PFSK-1 (cell line): Measurements from ENCODE around the gene DNAL1.

Source experiments
- FOXP2 ChIP-seq: optimal IDR thresholded peaks from 2 replicates; pipeline ENCODE3; 2011; ENCODE audit warnings: borderline replicate concordance, control low read depth, inconsistent platforms; ENCODE audit not compliant: insufficient read depth; ENCODE audit errors: extremely low read length, extremely low read depth
- POLR2AphosphoS5 ChIP-seq: IDR thresholded peaks from 2 replicates; pipeline ENCODE4 v1.6.1; 2012; ENCODE audit warnings: low read depth, mild to moderate bottlenecking, control low read depth, low read length, moderate library complexity
- REST ChIP-seq, 2 experiments: IDR thresholded peaks; 2 replicates each; pipeline versions ENCODE4 v1.6.1 to v1.8.0; 2011 to 2012; ENCODE audit warnings: low read depth in 2 of 2, low read length in 2 of 2, control low read depth in 1 of 2, inconsistent platforms in 1 of 2, mild to moderate bottlenecking in 1 of 2, moderate library complexity in 1 of 2; ENCODE audit not compliant: insufficient read depth in 1 of 2
- SIN3A ChIP-seq: IDR thresholded peaks from 2 replicates; pipeline ENCODE4 v1.6.1; 2012; ENCODE audit warnings: mild to moderate bottlenecking, low read length, moderate library complexity, borderline replicate concordance; ENCODE audit not compliant: insufficient read depth
- TAF1 ChIP-seq: IDR thresholded peaks from 2 replicates; pipeline ENCODE4 v1.6.1; 2012; ENCODE audit warnings: low read length, control low read depth, borderline replicate concordance; ENCODE audit not compliant: insufficient read depth

Gene DNAL1

GRCh38 chr14:73640796-73641365, 3.9 kb upstream of the DNAL1 start:
- TF ChIP-seq TAF1 (no peak), SIN3A (no peak), REST (IDR thresholded peaks at IDR 0.05; ENCODE audit: insufficient read depth in 1 of 2, low read depth in 2 of 2, low read length in 2 of 2) (no peak), POLR2AphosphoS5 (no peak), FOXP2 (no peak)

GRCh38 chr14:73645248-73645610, 443 bp downstream of the DNAL1 start:
- TF ChIP-seq SIN3A (no peak), REST (IDR thresholded peaks at IDR 0.05; ENCODE audit: insufficient read depth in 1 of 2, low read depth in 2 of 2, low read length in 2 of 2) (no peak), POLR2AphosphoS5 (no peak), TAF1 (no peak), FOXP2 (no peak)

GRCh38 chr14:73651005-73651404, 6.2 kb downstream of the DNAL1 start:
- TF ChIP-seq FOXP2 (no peak), POLR2AphosphoS5 (no peak), SIN3A (no peak), TAF1 (no peak), REST (IDR thresholded peaks at IDR 0.05; ENCODE audit: insufficient read depth in 1 of 2, low read depth in 2 of 2, low read length in 2 of 2) (no peak)

DNA sequence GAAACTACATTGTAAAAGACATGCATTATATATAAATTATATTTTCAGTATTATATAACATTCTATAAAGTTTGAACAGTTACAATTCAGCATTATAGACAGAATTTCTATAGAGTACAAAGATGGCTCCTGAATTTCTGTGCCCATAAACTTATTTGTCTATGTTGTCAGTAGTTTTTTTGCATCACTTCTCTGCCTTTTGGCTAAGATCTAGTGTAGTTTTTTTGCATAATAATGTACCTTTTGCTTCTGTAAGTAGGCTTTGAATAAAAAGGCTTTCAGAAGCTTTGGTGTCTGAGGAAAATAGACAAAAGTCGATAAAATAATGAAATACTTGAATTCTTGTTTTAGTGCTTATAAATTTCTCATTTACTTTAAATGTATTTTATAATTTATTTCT, 11.1 kb downstream of the DNAL1 start:
- no peak for TF ChIP-seq POLR2AphosphoS5
- TF ChIP-seq SIN3A: no peak
- no peak for TF ChIP-seq TAF1
- no peak for TF ChIP-seq FOXP2
- TF ChIP-seq REST (IDR thresholded peaks at IDR 0.05; ENCODE audit: insufficient read depth in 1 of 2, low read depth in 2 of 2, low read length in 2 of 2): no peak

DNA sequence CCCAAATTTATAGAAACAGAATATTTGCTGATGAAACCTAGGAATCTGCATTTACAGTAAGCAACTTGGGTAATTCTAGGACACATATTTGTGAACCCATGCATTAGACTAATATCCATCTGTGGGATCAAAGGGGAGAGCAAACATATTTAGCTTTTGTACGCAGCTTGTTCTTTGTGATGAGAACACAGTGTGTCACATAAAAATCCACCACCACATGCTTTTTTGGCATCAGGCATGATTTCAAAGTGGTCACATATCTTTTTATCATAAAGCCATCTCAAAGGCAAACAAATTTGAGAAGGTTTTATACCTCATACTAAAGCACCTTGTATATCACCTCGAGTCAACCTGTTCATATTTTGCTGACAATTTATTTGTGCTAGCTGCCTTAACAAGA, 15.7 kb downstream of the DNAL1 start:
- no peak for TF ChIP-seq POLR2AphosphoS5
- no peak for TF ChIP-seq TAF1
- no peak for TF ChIP-seq FOXP2
- no peak for TF ChIP-seq REST (IDR thresholded peaks at IDR 0.05; ENCODE audit: insufficient read depth in 1 of 2, low read depth in 2 of 2, low read length in 2 of 2)
